SK-N-DZ (cell line): ENCODE data around the gene MARCHF9.

Experiments used
- DNase-seq: peaks from one replicate; pipeline ENCODE4 v3.0.0-alpha.2; 2015; ENCODE audit warnings: low spot score

The MARCHF9 gene

DNA sequence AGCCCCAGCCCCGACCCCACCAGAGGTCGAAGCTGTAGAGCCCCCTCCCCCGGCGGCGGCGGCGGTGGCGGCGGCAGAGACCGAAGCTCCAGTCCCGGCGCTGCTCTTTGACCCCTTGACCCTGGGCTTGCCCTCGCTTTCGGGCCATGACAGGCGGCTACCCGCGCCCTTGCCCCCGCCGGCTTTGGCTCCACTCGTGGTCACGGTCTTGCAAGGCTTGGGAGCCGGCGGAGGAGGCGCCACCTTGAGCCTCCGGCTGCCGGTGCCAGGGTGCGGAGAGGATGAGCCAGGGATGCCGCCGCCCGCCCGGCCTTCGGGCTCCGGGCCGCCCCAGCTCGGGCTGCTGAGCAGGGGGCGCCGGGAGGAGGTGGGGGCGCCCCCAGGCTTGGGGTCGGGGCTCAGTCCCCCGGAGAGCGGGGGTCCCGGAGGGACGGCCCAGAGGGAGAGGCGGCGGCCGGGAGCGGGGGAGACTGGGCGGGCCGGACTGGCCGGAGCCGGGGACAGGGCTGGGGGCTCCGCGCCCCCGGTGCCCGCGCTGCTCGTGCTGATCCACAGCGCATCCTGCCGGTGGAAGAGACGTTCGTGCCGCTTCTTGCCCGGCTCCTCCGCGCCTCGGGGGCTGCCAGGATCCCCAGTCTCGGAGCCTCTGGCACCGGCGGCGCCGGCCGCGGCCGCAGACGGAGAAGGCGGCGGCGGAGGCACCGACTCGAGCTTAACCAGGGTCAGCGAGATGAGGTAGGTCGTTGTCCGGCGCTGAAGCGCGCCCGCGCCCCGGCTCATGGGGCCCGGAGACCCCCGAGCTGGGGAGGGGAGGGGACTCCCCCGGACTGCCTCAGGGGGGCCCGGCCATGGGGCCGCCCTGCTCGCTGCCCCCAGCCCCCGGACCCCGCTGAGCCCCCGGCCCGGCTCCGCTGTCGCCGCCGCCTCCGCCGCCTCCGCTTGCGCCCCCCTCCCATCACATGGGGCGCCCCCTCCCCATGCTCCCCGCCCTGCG, 17.1 kb upstream of the MARCHF9 start:
- no peak for DNase-seq

DNA sequence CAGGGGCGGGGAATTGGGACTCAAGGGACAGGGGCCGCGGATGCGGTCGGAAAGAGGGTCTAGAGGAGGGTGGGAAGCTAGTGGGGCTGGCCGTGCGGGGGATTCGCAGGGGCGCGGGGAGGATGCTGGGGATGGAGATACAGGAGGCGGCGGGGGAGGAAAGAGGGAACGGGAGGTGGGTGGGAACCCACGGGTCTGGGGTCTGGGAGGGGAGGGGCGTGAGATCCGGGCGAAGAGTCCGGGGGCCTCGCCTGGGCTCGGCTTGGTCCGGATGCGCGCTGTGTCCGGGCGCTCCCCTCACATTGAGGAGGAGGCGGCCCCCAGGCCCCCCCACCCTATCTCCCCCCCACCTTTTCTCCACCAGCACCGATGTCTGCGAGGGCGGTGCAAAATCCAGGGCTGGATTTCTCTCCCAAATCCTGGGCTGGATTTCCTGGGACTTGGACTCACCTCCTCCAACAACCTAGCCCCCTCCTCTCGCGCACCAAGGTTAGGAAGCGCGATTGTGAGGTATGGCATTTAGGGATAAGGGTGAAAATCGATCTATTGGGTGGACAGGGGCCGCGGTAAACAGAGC, 16.2 kb upstream of the MARCHF9 start, which contains the start of gene AGAP2:
Gene AGAP2 (minus strand): TSS at position 82 of the 577 bp plus-strand sequence. CDS start 496 bp downstream, outside the sequence.
- DNase-seq: peak; percentile 86

DNA sequence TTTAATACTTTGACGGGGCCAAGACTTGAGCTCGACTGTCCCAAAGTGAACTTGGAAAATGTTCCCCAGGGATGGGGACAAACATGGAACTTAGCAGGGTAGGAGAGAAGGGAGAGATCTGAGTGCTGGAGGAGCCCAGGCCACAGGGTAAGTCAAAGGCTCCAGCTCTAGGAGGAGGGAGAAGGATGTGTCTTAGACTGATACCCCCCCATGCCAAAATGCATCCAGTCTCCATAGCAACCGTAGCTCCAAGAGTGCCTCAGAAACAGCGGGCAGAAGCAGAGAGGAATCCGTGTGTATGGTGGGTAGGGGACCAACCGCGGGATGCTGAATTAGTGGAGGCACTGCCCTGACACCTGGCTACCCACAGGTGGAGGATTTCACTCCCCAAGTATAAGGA, 15.5 kb upstream of the MARCHF9 start:
- no peak for DNase-seq

DNA sequence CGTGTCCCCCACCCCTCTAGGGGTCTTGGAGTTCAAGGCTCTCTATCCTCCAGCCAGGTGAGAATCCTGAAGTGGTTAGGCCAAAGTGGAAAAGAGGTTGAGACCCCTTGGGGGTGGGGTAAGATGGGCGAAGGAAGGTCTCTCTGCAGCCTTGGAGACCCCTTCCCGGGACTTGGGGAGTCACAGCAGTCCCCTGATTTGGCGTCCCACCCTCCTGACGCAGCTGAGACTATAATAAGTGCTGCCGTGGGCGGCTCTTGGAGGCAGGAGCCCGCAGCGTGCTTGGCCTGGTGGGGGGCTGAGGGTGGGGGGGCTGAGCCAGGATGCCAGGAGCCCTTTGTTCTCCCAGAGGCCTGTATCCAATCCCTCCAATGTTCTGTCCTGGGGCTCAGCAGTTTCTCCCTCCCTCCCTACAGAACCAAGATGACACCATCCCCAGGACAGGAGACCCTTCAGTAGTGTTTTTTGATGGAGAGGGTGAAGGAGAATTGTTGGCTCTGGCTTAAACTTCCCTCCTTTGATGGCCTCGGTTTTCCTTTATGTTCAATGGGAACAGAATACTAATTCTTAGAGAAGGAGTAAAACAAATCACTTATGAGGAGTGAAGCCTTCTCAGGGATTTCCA, 14.9 kb upstream of the MARCHF9 start:
- DNase-seq: no peak

DNA sequence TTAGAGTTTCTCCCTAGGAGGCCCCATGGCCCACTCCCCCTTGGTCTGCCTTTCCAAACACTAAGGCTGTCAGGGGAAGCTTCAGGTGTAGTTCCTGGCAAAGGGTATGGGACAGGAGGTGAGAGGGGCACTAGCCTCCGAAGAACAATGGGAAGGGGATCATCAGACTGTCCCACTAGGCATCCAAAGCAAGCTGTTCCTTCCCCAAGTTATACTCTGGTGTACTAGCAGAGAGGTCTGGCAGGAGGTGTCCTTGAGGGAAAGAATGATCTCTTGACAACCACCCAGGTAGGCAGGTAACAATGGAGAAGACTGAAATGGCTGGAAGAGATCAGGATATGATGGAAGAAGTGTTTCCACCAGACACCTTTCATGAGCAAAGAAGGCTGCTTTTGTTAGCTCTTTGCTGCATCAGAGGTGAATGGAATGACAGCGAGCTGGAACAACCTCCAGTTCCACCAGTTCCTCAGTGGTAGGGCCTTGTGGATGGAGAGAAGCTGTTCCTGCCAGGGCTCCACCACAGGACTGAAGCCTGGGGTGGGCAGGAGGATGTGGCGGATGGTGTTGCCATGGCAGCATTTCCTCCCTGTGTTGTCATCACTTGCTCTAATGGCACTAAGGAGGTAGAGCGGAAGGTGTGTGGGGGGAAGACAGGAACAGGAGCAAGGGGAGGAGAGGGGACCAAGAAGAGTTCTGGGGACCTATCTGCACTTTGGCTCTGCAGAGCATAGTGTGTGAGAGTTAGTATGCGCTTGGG, 14.1 kb upstream of the MARCHF9 start:
- no peak for DNase-seq

DNA sequence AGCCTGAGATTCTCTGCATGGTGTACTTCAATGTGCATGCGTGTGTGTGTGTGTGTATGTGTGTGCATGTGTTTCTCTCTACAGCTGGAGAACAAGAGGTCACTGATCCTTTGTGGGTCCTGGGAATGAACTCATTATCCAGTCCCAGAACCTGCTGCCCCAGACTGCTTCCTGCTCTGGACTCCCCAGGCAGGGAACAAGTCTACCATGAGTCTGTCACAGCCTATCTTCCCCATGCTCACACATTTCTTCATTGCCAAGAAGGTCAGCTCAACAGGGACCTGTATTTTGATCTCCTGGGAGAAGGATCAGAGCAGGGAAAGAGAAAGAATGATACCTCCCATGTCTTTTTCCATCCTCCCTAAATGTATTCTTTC, 13.5 kb upstream of the MARCHF9 start:
- no peak for DNase-seq

DNA sequence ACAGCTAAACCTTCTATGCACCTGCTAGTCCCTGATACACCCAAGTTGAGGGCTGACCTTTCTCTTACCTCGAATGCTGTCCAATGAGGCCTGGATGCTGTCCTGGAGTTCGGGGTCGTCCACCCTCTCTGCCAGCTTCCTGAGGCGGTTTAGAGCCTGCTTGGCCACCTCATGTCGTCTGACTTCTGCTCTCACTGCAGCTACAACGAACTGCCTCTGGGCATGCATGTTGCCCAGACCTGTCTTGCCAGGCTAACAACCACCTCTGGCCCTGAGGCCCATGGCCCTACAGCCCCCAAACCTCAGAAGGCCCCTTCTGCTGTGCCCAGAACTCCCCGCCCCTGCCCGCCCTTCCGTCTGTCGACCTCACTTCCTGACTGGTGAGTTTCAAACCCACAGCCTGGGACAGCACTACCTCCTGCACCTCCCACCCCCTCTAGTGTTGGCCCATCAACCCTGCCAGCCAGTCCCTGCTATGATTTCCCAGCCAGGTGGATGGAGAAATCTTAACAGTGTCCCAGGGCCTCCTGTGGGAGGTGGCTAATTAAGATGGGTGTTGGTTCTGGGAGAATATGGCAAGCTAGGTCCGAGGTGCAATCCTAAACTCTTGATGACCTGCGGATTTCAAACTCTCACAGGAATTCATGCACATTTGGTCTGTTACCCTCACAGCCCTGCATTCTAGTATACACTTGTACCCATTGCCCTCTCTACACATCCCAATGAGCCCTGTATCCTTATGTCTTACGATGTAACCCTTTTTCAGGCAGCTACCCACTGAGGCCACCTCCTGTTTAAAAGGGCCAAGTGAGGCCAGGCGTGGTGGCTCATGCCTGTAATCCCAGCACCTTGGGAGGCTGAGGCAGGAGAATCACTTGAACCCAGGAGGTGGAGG, 12.8 kb upstream of the MARCHF9 start:
- DNase-seq: no peak

DNA sequence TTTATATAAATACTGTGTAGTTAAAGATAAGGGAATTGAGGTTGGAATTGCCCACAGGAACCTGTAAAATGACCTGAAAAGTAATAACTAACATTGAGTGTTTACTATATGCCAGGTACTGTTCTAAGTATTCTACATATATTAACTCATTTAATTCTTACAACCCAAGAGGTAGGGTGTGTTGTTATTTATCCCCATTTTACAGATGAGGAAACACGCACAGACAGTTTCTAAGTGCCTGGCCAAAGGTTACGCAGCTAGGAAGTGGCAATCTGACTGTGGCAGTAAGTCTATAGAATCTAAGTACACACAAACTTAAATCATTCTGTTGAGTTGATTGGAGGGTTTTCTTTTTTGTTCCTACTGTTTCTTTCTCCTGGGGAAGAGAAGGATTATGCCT, 11.1 kb upstream of the MARCHF9 start:
- DNase-seq: no peak

DNA sequence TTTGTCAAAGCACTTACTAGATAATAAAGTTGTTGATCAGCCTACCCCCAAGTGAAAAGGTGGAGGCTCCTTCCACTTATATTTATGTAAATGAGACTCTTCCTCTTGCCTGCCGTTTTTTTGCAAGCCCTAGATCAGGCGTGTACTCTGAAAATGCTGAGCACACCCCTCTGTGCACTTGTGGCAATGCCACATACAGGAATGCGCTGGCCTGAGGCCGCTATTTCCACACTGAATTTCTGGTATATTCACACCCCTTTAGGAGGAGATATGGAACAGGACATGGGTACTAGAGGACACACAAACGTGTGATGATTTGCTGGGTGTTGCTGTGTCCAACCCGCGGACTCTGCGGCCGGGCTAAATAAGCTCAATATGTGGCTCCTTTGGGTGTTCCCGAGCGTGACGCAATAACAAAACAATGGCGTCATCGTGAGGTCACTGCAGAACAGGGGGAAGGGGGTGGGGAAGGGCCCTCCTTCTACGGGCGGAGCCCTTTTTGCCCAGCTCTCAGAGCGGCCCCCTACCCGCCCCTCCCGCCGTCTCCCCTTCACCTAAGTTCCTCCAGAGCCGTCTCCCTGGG, 10.6 kb upstream of the MARCHF9 start:
- no peak for DNase-seq

DNA sequence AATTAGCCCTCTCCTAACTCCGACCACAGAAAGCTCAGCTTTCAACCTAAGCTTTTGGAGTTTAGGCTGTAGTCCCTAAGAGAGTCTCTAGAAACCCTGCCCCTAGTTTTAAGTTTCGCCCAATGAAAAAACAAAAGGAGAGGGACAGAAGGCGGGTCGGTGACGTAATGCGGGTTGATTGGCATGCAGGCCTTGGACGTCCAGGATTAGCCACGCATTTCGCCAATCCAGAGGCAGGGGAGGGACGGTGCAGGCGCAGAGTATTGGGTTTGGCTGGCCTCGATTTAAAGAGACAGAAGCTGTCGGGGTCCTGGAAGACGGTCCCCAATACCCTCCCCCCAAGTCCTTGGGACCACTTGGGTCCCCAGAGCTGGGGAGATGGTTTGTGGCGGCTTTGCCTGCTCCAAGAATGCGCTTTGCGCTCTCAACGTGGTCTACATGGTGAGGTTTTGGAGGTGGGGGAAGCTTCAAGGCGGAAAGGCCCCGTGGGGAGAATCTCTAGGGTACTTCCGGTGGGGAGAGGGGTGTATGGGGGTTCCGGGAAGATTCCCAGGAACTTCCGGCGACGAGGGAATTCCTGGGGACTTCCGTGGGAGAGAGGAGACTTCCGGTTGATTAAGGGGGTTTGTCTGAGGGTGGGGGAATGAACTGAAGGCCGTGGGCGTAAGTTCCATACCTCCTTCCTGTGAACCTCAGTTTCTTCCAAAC, 10.0 kb upstream of the MARCHF9 start, which contains the start of gene TSPAN31:
Gene TSPAN31 (plus strand): TSS at position 263 of the 708 bp plus-strand sequence. CDS start 116 bp downstream, at position 379.
- DNase-seq: peak; percentile 99

DNA sequence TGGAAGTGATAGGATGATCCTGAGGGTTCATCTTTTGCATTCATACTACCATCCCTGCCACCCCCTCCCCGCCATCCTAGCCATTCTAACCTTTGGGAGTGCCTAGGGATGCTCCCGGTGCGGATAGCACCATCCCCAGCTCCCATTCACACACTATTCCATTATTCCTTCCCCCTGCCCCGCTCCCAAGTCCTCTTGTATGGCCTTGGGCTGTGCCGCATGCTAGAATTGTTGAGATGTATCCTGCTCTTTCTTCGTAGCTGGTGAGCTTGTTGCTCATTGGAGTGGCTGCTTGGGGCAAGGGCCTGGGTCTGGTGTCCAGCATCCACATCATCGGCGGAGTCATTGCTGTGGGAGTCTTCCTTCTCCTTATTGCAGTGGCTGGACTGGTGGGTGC, 9.4 kb upstream of the MARCHF9 start:
- no peak for DNase-seq

DNA sequence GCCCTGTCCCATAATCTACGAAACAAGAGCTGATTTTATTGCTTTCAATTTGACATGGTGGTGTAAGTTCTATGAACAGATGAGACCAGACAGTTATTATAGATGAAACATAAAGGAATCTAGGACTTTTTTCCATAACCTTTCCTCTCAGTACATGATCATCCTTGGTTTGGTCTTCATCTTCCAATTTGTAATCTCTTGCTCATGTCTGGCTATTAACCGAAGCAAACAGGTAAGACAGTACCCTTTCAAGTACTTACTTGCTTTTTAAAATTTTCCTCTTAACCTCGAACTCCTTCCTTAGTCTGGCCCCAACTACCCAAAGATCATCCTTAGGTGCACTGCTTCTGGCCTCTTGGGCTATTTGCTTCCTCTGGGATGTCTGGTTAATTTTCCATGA, 8.9 kb upstream of the MARCHF9 start:
- no peak for DNase-seq

DNA sequence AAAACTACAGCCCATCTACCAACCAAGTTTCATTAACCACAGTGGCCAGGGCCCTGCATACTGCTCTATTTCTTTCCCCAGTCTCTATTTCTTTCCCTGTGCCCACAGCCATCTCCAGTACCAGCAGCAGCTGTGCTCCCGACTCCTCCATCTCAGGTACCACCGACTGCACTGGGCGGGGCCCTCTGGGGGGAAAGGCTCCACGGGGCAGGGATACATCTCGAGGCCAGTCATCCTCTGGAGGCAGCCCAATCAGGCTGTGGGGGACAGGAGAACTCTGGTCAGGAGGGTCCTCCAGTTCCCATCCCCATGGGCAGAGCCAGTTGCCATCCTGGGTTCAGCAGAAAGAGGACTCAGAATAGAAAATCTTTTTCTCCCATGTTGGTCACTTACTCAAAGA, 5.8 kb upstream of the MARCHF9 start:
- no peak for DNase-seq

DNA sequence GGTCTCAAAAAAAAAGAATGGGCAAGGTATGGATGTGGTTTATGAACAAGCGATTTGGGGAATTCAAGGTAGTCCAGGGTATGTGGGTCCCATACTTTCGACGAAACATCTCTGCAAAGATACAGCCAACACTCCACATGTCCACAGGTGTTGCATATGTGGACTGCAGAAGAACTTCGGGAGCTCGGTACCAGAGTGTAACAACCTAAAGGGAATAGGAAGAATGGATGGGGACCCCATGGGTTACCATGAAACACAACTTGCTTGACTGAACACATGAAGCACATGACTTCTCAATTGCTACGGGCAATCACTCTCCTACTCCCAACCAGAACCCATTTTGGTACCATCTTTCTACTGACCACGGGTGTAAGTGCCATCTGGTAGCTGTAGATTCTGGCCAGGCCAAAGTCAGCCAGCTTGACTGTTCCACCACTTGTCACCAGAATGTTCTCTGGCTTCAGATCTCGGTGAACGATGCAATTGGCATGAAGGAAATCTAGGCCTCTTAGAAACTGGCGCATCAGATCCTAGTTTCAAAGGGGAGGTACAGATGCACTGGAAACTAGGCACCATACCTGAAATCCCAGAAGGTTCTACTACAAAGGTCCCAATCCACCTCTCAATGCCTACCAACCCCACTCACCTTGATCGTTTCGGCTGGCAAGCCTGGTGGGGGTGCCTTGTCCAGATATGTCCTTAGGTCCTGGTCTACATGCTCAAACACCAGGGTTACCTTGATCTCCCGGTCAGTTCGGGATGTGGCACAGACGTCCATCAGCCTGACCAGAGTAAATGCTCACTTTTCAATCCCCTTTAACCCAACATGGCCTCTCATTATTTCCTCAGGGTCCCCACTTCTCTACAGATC, 4.1 kb upstream of the MARCHF9 start:
- no peak for DNase-seq

DNA sequence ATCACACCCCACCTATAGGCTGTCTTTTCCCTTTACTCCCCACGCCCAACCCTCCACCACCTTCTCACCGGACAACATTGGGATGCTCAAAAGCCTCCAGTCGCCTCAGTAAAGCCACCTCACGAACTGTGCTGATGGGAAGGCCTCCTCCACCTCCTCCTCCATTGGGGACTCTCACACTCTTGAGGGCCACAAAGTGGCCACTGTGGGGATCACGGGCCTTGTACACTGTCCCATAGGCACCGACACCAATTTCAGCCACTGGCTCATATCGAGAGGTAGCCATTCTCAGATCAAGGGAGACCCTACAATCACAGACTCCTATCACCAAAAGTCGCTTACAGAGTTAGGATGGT, 3.5 kb upstream of the MARCHF9 start:
- DNase-seq: no peak

DNA sequence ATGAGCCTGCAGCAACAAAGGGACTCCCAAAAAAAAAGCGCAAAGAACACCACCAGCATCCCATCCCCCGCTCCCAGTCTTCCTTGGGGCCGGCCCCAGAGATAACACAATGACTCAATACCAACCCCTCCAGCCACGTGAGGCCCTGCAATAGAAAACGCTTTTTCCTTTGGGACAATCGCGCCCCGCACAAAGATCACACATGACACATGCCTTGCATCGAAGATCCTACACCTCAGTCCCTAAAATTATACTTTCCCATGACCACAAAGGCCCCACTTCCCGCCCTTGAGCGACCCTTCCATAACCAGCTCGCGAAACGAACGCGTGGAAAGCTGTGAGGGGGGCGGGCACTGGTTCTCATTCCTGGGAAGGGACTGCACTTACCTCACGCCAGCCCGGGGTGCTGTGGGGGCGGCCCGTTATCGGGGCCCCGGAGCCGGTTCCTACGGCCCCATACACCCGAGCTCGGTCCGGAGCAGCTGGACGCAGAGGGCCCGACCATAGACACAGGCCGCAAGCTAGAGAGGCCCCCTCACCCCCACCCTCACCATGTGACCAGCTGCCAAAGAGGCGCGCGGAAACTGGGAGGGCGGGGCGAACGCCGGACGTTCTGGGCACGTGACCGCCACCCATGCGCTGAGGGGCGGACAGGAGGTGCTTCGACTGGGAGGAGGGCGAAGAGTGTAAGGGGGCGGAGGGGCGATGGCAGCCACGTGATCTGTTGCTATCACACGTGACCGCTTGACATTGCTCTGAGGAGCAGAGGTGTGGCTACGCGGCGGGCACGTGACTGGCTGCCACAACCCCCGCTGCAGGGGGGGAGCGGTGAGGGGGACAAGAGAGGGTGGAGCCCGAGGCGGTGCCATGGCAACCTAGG, 2.9 kb upstream of the MARCHF9 start, which contains the start of gene CDK4:
Gene CDK4 (minus strand): TSS at position 523 of the 880 bp plus-strand sequence. CDS start 593 bp downstream, outside the sequence.
- DNase-seq: peak; percentile 100

DNA sequence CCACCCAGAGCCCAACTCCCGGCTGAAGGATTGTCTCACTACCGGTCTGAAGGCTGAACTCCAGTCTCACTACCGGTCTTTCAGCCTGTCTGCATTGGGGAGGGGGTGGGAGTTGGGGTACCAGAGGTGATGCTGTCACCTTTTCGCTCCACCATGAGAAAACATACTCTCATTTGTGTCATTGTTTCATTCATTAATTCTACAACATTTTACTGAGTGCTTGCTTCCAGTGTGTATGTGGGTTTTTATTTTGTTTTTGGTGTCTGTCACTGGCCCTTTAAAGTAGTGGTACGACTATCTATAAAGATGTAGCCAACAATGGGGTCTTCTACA, 2.3 kb upstream of the MARCHF9 start:
- no peak for DNase-seq
